Measurements from ENCODE around the gene RSPH9.
A peak's percentile ranks its signal among the peaks of the same experiment; 100 is the strongest.

Gene RSPH9

DNA sequence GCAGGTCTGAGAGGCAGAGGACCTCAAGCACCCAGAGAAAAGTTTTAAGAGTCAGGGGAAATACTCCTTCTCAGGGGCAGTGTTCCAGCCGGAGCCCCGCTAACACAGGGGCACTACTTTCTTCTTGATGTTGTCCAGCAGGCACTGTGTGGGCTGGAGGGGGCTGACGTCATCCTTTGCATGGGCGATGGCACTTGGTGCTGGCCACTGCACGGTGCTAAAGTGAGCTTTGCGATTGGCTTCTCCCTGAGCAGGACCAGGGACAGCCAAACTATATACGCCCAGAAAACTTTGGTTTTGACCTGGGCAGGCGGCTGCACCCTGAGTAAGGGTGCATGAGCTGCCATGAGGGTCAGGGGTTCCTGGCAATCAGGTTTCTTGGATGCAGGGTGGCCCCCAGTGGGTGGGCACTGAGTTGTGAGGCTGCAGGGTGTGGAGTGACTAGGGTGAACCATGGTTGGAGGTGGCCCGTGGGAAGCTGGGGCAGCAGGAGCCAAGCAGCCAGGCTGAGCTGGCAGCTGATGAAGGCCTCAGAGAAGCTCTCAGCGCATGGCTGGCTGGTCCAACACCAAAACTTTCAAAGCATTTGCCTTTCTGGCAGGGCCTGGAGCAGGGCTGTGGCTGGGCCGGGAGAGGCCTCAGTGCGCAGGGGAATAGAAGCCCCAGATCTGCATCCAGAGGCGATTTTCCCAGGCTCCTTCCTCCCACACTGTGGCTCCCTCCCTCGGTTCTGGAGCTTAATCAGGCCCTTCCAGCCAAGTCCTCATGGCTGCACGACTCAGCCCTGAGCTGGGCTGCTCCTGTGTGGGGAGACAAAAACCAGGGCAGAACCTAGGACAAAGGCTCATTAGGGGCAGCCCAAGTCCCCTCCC, 24.4 kb downstream of the RSPH9 start:
- peak; percentile 15 for DNase-seq

GRCh38 chr6:43669922-43670622, 25.2 kb downstream of the RSPH9 start:
- DNase-seq: peak; percentile 94

DNA sequence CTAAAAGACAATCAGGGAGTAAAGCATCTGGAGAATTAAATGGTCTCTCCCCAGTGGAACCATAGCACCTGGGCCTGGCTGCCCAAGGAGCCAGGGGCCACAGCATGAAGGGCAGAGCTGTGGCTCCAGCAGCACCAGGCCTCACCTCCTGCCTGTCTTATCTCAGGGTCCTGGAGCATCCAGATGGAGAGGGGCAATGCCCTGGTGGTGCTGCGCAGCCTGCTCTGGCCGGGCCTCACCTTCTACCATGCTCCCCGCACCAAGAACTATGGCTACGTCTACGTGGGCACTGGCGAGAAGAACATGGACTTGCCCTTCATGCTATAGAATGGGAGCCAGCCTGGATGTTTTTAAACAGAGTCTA, 25.8 kb downstream of the RSPH9 start:
- no peak for DNase-seq

- no peak for DNase-seq
Measured at GRCh38 chr6:43671011-43671800, 26.4 kb downstream of the RSPH9 start.

GRCh38 chr6:43671801-43672690, 27.2 kb downstream of the RSPH9 start:
- DNase-seq: no peak

DNA sequence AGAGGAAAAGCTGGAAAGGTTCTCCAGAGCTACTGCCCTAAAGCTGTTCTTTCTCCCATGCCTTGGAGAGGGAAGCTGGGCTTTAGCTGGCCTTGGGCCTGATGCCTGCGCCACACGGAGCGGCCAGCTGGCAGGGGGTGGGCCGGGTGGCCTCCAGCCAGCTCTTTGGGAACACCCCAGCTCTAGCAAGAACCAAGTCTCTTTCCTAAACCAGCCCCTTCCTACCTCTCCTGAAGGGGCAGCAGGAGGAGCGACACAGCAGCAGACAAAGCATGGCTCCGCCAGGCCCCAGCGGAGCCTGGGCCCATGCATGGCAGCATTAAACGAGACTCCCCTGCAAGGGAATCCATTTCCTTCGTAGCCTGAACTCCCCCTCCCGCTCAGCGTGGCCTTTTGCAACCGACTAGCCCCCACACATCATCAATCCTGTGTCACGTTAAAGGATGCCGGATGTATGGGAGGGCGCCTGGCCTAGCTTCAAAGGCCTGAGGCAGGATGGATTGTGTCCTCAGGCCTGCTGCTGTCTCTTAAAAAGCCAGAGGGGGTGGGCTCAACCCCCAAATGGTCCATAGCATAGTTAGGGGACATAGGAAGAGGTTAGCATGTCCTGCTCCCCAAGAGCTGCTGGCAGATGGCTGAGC, 28.7 kb downstream of the RSPH9 start:
- no peak for DNase-seq

GRCh38 chr6:43674291-43674690, 29.5 kb downstream of the RSPH9 start:
- DNase-seq: no peak

- DNase-seq: no peak
Measured at GRCh38 chr6:43674921-43675320, 30.1 kb downstream of the RSPH9 start.

DNA sequence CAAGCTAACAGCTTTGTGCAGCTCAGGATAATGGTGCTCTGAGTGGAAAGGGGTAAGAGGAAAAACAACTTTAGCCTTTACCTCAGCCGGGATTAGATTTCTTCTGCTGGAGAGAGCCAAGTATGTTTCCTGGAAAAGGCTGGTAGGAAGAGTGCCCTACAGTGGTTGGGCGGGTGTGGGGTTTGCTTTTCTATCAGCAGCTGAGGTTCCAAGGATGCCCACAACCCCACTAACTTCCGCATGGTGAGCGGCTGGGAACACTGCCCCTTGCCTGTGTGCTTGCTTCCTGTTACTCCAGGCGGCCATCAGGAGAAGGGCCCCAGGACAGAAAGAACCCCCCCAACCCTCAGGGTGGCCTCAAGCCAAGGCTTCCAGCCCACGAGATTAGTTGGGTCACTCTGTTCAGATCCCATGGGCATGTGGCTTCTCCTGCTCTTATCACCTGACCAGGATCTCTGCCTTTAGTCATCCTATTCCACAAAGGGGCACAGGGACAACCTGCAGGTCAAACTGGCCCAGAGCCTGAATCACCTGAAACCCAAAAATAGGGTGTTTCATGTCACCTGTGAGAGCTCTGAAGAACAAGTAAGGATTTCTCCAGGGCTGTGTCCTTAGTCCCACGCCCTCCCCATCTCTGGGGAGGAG, 32.2 kb downstream of the RSPH9 start:
- no peak for DNase-seq

- no peak for DNase-seq
Measured at GRCh38 chr6:43677759-43678158, 32.9 kb downstream of the RSPH9 start.

GRCh38 chr6:43678341-43678740, 33.5 kb downstream of the RSPH9 start:
- no peak for DNase-seq

DNA sequence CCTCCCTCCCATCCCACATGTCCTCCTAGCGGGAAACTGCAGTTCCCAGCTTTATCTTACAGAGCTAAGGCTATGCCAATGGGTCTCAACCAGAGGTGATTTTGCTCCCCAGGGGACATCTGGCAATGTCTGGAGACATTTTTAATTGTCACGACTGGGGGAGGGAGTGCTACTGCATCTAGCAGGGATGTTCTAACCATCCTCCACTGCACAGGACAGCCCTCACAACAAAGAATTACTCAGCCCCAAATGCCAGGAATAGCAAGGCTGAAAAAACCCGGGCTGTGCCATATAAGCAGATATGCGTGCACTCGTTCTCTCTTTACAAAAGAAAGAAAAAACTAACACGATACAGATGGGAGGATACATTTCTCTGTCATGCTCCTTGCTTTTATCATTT, 34.2 kb downstream of the RSPH9 start:
- no peak for DNase-seq

- no peak for DNase-seq
Measured at GRCh38 chr6:43680308-43681200, 35.7 kb downstream of the RSPH9 start.

GRCh38 chr6:43681303-43681702, 36.5 kb downstream of the RSPH9 start:
- DNase-seq: no peak

GRCh38 chr6:43682724-43683429, 38.0 kb downstream of the RSPH9 start:
- no peak for DNase-seq

- peak; percentile 67 for DNase-seq
Measured at GRCh38 chr6:43683708-43684455, 39.0 kb downstream of the RSPH9 start.

DNA sequence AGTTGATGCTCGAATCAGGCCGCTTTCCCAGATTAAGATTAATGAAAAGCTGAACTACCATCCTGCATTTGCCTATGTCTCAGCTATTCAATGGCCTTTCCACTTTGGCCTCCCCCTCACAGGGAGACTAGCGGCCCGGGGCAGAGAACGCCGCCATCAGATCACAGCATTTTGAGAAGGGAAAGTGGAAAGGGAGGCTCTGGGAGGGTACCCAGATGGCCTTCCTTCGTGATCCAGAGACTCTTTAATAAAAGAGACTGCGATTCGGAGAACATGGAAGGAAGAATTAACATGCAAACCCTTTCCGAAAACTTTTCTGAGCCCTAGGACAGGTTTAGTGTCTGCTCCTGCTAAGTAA, 42.2 kb downstream of the RSPH9 start:
- DNase-seq: no peak

DNA sequence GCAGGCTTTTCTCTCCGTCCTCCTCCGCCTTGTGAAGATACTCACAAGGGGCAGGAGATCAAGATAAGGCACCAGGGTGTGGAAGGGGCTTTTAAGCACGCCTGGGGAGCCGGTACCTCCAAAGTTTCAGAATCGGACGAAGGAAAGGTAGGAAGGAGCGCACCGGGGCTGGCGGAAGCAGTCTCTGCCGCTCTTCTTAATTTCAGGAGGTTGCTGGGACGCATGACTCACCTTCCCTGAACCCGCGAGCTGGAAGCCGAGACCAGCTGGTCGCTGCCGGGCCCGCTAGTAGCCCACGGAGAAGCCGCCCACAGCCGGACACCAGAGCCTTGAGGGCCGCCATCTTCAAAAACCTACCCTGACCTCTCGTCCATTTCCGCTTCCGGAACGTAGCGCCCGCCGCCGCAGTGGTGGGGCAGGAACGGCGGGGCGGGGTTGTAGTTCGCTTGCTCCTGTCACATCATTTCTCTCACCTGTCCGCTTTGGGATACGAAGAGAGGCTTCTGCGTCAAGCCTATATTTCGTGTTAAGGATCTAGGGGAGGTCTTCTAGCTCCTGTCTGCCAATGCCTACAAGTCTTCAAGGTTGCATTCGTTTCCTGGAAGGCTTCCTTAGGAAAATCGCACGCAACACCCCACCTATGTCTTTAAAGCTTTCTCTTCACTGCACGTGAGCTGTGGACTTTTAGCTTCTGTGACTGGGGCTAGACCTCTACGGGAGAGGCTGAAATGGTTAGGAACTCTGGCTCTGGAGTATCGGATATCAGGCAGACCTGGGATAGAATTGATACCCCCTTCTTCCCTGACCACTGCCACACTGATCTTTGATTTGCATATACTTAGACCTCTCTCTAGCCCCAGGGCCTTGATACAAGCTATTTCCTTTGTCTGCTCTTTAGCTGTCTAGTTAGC, 42.9 kb downstream of the RSPH9 start, which contains the start of gene MRPS18A:
Gene MRPS18A (minus strand): TSS at position 355 of the 911 bp plus-strand sequence. CDS start 12 bp downstream, at position 343.
- peak; percentile 85 for DNase-seq

All from RPMI8226 (cell line).